HG02610 (cell line): ENCODE data around the gene KY.

ENCODE experiments used
- ATAC-seq: cut with Tn5 transposase; IDR thresholded peaks from one replicate; pipeline ENCODE4 v1.9.1; 2021; ENCODE audit warnings: mild to moderate bottlenecking, moderate library complexity; ENCODE audit not compliant: unreplicated experiment

The KY gene

DNA sequence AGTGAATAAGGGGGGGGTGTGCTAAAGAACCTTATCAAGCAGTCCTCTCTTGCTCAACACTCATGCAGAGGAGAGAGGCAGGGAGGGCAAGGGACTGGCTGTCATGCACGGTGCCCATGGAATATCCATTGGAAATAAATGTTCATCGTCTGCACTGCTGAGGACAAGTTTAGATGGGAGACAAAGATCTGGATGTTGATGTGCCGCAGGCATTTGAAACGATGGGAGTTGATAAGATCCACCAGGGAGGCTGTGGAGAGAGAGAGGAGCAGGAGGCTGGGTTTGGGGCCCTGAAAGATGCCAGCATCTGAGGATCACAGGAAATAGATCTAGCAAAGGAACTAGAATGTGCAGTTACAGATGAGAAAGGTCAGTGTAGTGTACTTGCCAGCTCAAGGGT, 88.8 kb downstream of the KY start:
- ATAC-seq: no peak

DNA sequence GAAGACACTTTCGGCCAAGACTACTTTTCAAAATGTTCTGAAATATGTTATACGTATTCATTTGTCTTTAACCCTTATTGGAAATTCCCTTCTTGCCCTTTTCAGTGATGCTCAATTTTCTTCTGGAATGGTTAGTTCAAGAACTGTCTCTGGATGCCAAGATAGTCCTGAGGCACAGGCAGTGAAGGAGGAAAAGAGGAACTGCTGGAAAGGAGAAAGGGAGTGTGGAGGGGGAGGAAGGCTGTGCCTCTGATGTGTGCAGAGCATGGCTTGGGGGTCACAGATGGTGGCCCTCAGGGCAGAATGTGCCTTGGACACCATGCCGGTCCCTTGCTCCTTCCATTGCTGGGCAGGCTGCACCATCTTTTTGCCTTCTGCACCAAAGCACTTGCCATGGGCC, 91.2 kb downstream of the KY start:
- no peak for ATAC-seq
